HFFc6 (cell line): ENCODE measurements around the gene CYP26C1. TPM values are rescaled to one million over a fixed set of nuclear protein-coding genes. Genes with fewer than 3 reads are reported as not detected.
"Not testable (repeated sequence)": the region's sequence is repeated elsewhere in the genome, so short reads cannot be mapped to it uniquely, and the experiment has no call there.

Experiments
- DNase-seq: peaks from one replicate; pipeline ENCODE4 v3.0.0-alpha.2; 2018
- H3K27ac Mint-ChIP-seq: 2 replicates; pipeline ENCODE4 v1.8.0; 2020; ENCODE audit warnings: mild to moderate bottlenecking, mixed read lengths
- H3K27me3 Mint-ChIP-seq: 2 replicates; pipeline ENCODE4 v1.8.0; 2021; ENCODE audit warnings: mild to moderate bottlenecking, moderate library complexity, mixed read lengths; ENCODE audit not compliant: insufficient read depth
- H3K36me3 Mint-ChIP-seq: 2 replicates; pipeline ENCODE4 v1.8.0; 2021; ENCODE audit warnings: low read depth, mixed read lengths
- H3K4me1 Mint-ChIP-seq: 2 replicates; pipeline ENCODE4 v1.8.0; 2020; ENCODE audit warnings: low read depth, mixed read lengths
- H3K4me3 Mint-ChIP-seq: 2 replicates; pipeline ENCODE4 v1.8.0; 2020; ENCODE audit warnings: mild to moderate bottlenecking, moderate library complexity, mixed read lengths
- H3K9me3 Mint-ChIP-seq: 2 replicates; pipeline ENCODE4 v1.8.0; 2020; ENCODE audit warnings: mild to moderate bottlenecking, mixed read lengths
- total RNA-seq, 6 experiments: library from RNA; stranded (reverse); fragmentation: NEBNext Ultra II Directional; extraction: Animal tissue kit (Norgen Biotek cat#: 25700); gene quantifications; 2 replicates in 1 of 6; 3 replicates in 5 of 6; pipeline ENCODE4 v1.2.3, GENCODE V29; 2021
- TF ChIP-seq, protein P1 (sequence below): fragments of 200-600 bp; sonication (generic); IDR thresholded peaks from 2 replicates; pipeline ENCODE4 v1.5.0; 2021; ENCODE audit warnings: antibody characterized with exemption, mild to moderate bottlenecking

The CYP26C1 gene
- total RNA-seq, 6 experiments from 2014 or later = 0.05 to 0.22 (median 0.13) TPM; not detected in 1

- DNase-seq = no peak
- TF ChIP-seq, protein P1, sequence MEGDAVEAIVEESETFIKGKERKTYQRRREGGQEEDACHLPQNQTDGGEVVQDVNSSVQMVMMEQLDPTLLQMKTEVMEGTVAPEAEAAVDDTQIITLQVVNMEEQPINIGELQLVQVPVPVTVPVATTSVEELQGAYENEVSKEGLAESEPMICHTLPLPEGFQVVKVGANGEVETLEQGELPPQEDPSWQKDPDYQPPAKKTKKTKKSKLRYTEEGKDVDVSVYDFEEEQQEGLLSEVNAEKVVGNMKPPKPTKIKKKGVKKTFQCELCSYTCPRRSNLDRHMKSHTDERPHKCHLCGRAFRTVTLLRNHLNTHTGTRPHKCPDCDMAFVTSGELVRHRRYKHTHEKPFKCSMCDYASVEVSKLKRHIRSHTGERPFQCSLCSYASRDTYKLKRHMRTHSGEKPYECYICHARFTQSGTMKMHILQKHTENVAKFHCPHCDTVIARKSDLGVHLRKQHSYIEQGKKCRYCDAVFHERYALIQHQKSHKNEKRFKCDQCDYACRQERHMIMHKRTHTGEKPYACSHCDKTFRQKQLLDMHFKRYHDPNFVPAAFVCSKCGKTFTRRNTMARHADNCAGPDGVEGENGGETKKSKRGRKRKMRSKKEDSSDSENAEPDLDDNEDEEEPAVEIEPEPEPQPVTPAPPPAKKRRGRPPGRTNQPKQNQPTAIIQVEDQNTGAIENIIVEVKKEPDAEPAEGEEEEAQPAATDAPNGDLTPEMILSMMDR = no peak
- no peaks in the 10 kb centered on the region for H3K36me3 Mint-ChIP-seq
- no peaks in the 10 kb centered on the region for H3K9me3 Mint-ChIP-seq
- H3K4me1 Mint-ChIP-seq = no peaks in the 10 kb centered on the region
- no peak overlapping the region for H3K4me3 Mint-ChIP-seq
- no peak overlapping the region for H3K27ac Mint-ChIP-seq
- peaks cover 14% of the 10 kb centered on the region for H3K27me3 Mint-ChIP-seq
These were observed 36.8 kb downstream of the CYP26C1 start for GRCh38 chr10:93097386-93097785.

DNA sequence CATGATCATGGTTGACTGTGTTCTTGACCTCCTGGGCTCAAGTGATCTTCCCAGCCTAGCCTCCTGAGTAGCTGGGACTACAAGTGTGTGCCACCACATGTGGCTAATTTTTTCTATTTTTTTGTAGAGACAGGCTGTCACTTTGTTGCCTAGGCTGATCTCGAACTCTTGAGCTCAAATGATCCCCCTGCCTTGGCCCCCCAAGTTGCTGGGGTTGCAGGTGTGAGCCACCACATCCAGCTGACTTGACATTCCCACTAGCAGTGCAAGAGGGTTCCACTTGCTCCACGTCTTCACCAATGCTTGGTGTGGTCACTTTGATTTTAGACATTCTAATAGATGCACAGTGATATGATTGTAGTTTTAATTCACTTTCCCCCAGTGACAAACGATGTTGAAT, 38.2 kb downstream of the CYP26C1 start:
- DNase-seq = no peak
- Mint-ChIP-seq H3K4me1 (no peaks in the 10 kb centered on the region), H3K9me3 (no peaks in the 10 kb centered on the region), H3K27ac (no peak overlapping the region), H3K36me3 (no peaks in the 10 kb centered on the region), H3K4me3 (no peak overlapping the region), H3K27me3 (peaks cover 12% of the 10 kb centered on the region)
- TF ChIP-seq, protein P1 = no peak

DNA sequence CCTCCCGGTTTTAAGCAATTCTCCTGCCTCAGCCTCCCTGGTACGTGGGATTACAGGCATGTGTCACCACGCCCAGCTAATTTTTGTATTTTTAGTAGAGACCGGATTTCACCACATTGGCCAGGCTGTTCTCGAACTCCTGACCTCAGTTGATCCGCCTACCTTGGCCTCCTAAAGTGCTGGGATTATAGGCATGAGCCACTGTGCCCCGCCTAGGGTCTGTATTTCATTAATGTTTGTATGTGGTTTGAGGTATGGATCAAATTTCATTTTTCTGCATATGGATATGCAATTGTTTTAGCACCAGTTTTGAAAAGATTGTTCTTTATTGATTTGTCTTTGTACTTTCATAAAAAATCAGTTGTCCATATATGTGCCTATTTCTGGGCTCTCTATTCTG, 39.1 kb downstream of the CYP26C1 start:
- TF ChIP-seq, protein P1 = no peak
- no peaks in the 10 kb centered on the region for H3K4me1 Mint-ChIP-seq
- no peak overlapping the region for H3K27ac Mint-ChIP-seq
- H3K36me3 Mint-ChIP-seq = no peaks in the 10 kb centered on the region
- peaks cover 12% of the 10 kb centered on the region for H3K27me3 Mint-ChIP-seq
- no peak overlapping the region for H3K4me3 Mint-ChIP-seq
- H3K9me3 Mint-ChIP-seq = no peaks in the 10 kb centered on the region
- DNase-seq = no peak

DNA sequence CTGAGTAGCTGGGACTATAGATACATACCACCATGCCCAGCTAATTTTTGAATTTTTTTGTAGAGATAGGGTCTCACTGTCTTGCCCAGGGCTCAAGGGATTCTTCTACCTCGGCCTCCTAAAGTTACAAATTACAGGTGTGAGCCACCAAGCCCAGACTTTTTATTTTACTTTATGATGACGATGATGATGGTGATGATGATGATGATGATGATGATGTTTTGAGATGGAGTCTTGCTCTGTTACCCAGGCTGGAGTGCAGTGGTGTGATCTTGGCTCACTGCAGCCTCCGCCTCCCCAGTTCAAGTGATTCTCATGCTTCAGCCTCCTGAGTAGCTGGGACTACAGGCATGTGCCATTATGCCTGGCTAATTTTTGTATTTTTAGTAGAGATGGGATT, 40.5 kb downstream of the CYP26C1 start:
- DNase-seq, H3K27me3 Mint-ChIP-seq, H3K36me3 Mint-ChIP-seq, H3K4me3 Mint-ChIP-seq, H3K9me3 Mint-ChIP-seq, H3K4me1 Mint-ChIP-seq, H3K27ac Mint-ChIP-seq: not testable (repeated sequence)

DNA sequence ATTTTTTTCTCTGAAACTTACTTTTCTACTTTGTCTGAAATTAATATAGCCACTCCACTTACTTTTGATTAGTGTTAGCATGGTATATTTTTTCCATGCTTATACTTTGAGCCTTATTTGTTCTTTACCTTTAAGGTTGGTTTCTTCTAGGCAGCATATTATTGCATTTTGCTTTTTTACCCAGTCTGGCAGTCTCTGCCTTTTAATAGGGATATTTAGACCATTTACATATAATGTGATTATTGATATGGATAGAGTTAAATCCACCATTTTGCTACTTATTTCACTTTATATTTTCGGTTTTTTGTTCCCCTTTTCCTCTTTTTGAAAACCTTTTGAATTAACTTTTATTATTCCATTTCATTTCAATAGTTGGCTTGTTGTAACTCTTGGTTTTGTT, 43.4 kb downstream of the CYP26C1 start:
- Mint-ChIP-seq H3K4me3 (no peak overlapping the region), H3K27me3 (peaks cover 4% of the 10 kb centered on the region), H3K36me3 (no peaks in the 10 kb centered on the region), H3K27ac (no peak overlapping the region), H3K4me1 (no peaks in the 10 kb centered on the region; the same call in 1 of the 2 replicates), H3K9me3 (no peaks in the 10 kb centered on the region)
- TF ChIP-seq, protein P1 = no peak
- no peak for DNase-seq

DNA sequence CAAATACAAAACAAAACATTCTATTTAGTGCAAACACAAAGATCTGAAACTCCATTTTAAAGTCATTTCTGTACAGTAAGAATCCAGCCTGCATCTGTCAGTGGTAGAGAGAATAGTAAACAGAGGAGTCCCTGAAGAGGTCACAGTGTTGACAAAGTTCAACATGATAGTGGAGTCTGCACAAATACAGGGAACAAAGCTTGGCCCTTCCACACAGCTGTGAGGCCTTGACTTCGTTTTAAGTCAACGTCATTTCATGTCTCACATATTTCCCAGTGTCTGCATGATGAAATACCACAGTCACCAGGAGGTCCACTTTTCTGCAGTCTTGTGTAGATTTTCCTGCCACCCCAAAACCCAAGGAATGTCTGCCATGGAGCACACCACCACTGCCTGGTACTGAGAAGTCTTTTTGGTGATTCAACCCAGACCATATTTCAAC, 46.1 kb downstream of the CYP26C1 start:
- peaks cover 4% of the 10 kb centered on the region for H3K27me3 Mint-ChIP-seq
- no peak overlapping the region for H3K27ac Mint-ChIP-seq
- DNase-seq = no peak
- H3K4me1 Mint-ChIP-seq = no peaks in the 10 kb centered on the region; the same call in 1 of the 2 replicates
- no peak overlapping the region for H3K4me3 Mint-ChIP-seq
- H3K36me3 Mint-ChIP-seq = no peaks in the 10 kb centered on the region
- TF ChIP-seq, protein P1 = no peak
- H3K9me3 Mint-ChIP-seq = no peaks in the 10 kb centered on the region
